ENCODE measurements around the gene AMOTL2.

AMOTL2 gene

GRCh38 chr3:134351427-134351826, 22.8 kb downstream of the AMOTL2 start:
- no peak for DNase-seq

- no peak for DNase-seq
Observed at GRCh38 chr3:134350861-134351311, 23.4 kb downstream of the AMOTL2 start.

GRCh38 chr3:134350266-134350665, 24.0 kb downstream of the AMOTL2 start:
- no peak for DNase-seq

- no peak for DNase-seq
Observed at GRCh38 chr3:134348524-134348923, 25.7 kb downstream of the AMOTL2 start.

- no peak for DNase-seq
Observed at GRCh38 chr3:134347551-134347950, 26.7 kb downstream of the AMOTL2 start.

GRCh38 chr3:134346744-134347143, 27.5 kb downstream of the AMOTL2 start:
- no peak for DNase-seq

GRCh38 chr3:134345202-134345601, 29.0 kb downstream of the AMOTL2 start:
- DNase-seq = no peak

GRCh38 chr3:134344560-134344959, 29.7 kb downstream of the AMOTL2 start:
- DNase-seq = no peak

GRCh38 chr3:134342259-134342658, 32.0 kb downstream of the AMOTL2 start:
- DNase-seq = no peak

- no peak for DNase-seq
Observed at GRCh38 chr3:134341389-134341788, 32.9 kb downstream of the AMOTL2 start.

- no peak for DNase-seq
Observed at GRCh38 chr3:134340982-134341365, 33.3 kb downstream of the AMOTL2 start.

- no peak for DNase-seq
Observed at GRCh38 chr3:134340362-134340981, 33.8 kb downstream of the AMOTL2 start.

GRCh38 chr3:134339913-134340312, 34.3 kb downstream of the AMOTL2 start:
- no peak for DNase-seq

- no peak for DNase-seq
Observed at GRCh38 chr3:134339331-134339730, 34.9 kb downstream of the AMOTL2 start.

- no peak for DNase-seq
Observed at GRCh38 chr3:134338516-134339261, 35.6 kb downstream of the AMOTL2 start.

- DNase-seq = no peak
Observed at GRCh38 chr3:134338201-134338512, 36.1 kb downstream of the AMOTL2 start.

- no peak for DNase-seq
Observed at GRCh38 chr3:134337511-134338200, 36.6 kb downstream of the AMOTL2 start.

- DNase-seq = no peak
Observed at GRCh38 chr3:134337071-134337482, 37.2 kb downstream of the AMOTL2 start.

- DNase-seq = no peak
Observed at GRCh38 chr3:134336587-134336986, 37.7 kb downstream of the AMOTL2 start.

- no peak for DNase-seq
Observed at GRCh38 chr3:134334901-134335280, 39.4 kb downstream of the AMOTL2 start.

GRCh38 chr3:134334231-134334900, 39.9 kb downstream of the AMOTL2 start:
- DNase-seq = no peak

GRCh38 chr3:134333522-134334181, 40.6 kb downstream of the AMOTL2 start:
- DNase-seq = no peak

- DNase-seq = no peak
Observed at GRCh38 chr3:134332344-134332743, 41.9 kb downstream of the AMOTL2 start.
